GM21576 (cell line): Measurements from ENCODE around the gene CIP2A.
"Not testable (repeated sequence)": the region's sequence is repeated elsewhere in the genome, so short reads cannot be mapped to it uniquely, and the experiment has no call there.

Experiments used
- ATAC-seq: cut with Tn5 transposase; IDR thresholded peaks from one replicate; pipeline ENCODE4 v1.9.1; 2021; ENCODE audit warnings: mild to moderate bottlenecking, moderate library complexity; ENCODE audit not compliant: unreplicated experiment

Gene CIP2A

GRCh38 chr3:108589081-108589997 is at the start of gene CIP2A, which contains the start of gene DZIP3:
Gene CIP2A (minus strand): TSS chr3:108589438. CDS start chr3:108589375, 63 bp downstream.
Gene DZIP3 (plus strand): TSS chr3:108589722. CDS start chr3:108605407, 15,685 bp downstream.
- peak; percentile 90 for ATAC-seq

- ATAC-seq: no peak
Observed at GRCh38 chr3:108629974-108630373, 40.7 kb upstream of the CIP2A start.

- ATAC-seq: no peak
Observed at GRCh38 chr3:108623504-108623903, 34.3 kb upstream of the CIP2A start.

GRCh38 chr3:108620250-108620649 is 31.0 kb upstream of the CIP2A start:
- ATAC-seq: no peak

- not testable (repeated sequence) for ATAC-seq
Observed at GRCh38 chr3:108616090-108616489, 26.9 kb upstream of the CIP2A start.

- ATAC-seq: no peak
Observed at GRCh38 chr3:108610651-108611050, 21.4 kb upstream of the CIP2A start.

GRCh38 chr3:108608750-108609149 is 19.5 kb upstream of the CIP2A start:
- ATAC-seq: no peak

- ATAC-seq: no peak
Observed at GRCh38 chr3:108605491-108605890, 16.3 kb upstream of the CIP2A start.

- ATAC-seq: no peak
Observed at GRCh38 chr3:108605028-108605427, 15.8 kb upstream of the CIP2A start.

GRCh38 chr3:108603691-108604090 is 14.5 kb upstream of the CIP2A start:
- ATAC-seq: no peak

GRCh38 chr3:108602935-108603294 is 13.7 kb upstream of the CIP2A start:
- ATAC-seq: no peak

GRCh38 chr3:108602249-108602934 is 13.2 kb upstream of the CIP2A start:
- peak; percentile 62 for ATAC-seq

- no peak for ATAC-seq
Observed at GRCh38 chr3:108599677-108600409, 10.6 kb upstream of the CIP2A start.

- ATAC-seq: no peak
Observed at GRCh38 chr3:108598375-108598774, 9.1 kb upstream of the CIP2A start.

GRCh38 chr3:108595321-108595720 is 6.1 kb upstream of the CIP2A start:
- ATAC-seq: no peak

- no peak for ATAC-seq
Observed at GRCh38 chr3:108590460-108590859, 1.2 kb upstream of the CIP2A start.

GRCh38 chr3:108589998-108590323 is 723 bp upstream of the CIP2A start:
- no peak for ATAC-seq

GRCh38 chr3:108588601-108589000 is 637 bp downstream of the CIP2A start:
- ATAC-seq: no peak

- ATAC-seq: no peak
Observed at GRCh38 chr3:108578064-108578463, 11.2 kb downstream of the CIP2A start.

GRCh38 chr3:108569336-108569735 is 19.9 kb downstream of the CIP2A start:
- no peak for ATAC-seq

- ATAC-seq: no peak
Observed at GRCh38 chr3:108566599-108566998, 22.6 kb downstream of the CIP2A start.
